HG02943 (cell line): ENCODE results near the gene CNTN4.

ENCODE experiments used
- ATAC-seq: cut with Tn5 transposase; IDR thresholded peaks from one replicate; pipeline ENCODE4 v1.9.1; 2021; ENCODE audit warnings: mild to moderate bottlenecking, low read depth, moderate library complexity; ENCODE audit not compliant: unreplicated experiment

CNTN4 gene

DNA sequence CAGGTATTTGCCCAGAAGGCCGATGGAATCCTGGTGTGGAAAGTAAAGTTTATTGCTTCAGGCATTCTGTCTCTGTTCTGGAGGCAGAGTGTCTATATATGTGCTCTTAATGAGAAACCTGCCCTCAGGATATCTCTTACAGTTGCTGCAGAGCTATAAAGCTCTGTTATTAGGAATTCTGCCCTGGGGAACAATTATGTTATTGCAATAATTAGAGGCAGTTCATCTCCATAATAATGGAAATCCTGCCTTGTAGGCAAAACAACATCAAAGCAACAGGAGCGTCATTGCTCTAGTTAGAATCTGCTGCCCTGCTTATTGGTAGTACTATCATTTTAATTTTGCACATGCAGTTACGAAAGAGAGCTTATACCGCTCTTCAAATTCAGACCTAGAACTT lies 835.9 kb downstream of the CNTN4 start:
- ATAC-seq = no peak

DNA sequence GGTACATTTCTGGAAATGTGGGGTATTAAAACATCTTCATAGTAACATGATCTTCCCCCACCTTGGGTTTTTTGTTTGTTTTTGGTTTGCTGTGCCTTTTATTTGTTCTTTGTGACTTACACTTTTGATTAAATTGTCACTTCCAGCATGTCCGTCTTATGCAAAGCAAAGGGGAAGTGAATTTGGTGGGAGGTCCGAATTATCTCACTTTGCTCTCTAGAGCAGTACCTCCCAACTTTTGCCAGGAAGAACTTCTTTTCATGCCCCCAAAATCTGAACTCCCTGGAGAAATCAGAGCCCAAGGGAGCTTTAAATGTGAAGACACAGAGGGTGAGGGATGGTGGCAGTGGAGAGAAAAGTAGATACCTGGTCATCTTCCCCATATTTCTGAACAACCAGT lies 838.4 kb downstream of the CNTN4 start:
- ATAC-seq = no peak

DNA sequence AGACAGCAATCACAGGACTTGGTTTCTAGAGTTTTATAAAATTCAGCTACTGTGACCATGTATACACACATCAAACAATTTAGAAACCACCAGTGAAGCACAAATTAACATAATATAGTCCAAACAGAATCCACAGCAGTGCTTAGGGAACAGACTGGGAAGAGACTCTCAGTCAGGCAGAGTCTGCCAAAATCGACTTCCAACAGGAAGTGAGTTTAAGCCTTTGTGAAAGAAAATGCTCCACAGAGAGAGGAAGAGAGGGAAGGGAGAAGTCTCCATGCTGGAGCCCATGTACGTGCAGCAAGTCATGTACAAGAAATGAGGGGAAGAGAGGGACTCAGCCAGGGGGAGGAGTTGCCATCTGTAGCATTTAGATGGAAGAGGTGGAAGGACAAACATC lies 838.9 kb downstream of the CNTN4 start:
- no peak for ATAC-seq

- ATAC-seq = no peak
Measured at GRCh38 chr3:2938711-2939110, 840.0 kb downstream of the CNTN4 start.

GRCh38 chr3:2940062-2940461 lies 841.4 kb downstream of the CNTN4 start:
- no peak for ATAC-seq

GRCh38 chr3:2944628-2945027 lies 846.0 kb downstream of the CNTN4 start:
- no peak for ATAC-seq

- ATAC-seq = no peak
Measured at GRCh38 chr3:2945121-2945520, 846.5 kb downstream of the CNTN4 start.

DNA sequence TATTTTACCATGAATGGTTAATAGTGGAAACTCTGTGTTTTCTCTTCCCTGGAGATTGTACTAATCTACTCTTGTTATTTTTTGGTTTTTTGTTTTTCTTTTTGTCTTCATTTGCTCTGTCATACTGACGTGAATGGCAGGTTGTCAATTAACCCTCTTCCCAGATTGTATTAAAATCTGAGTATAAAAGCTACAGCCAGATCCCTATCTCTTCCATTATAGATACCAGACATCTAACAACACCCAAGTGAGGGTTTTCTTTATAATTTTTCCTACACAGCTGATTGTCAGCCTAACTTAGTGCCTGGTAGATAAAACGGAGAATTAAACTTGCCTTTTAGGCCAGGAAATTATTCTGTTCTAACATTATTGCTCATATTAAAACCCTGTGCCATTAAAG lies 848.9 kb downstream of the CNTN4 start:
- ATAC-seq = no peak

DNA sequence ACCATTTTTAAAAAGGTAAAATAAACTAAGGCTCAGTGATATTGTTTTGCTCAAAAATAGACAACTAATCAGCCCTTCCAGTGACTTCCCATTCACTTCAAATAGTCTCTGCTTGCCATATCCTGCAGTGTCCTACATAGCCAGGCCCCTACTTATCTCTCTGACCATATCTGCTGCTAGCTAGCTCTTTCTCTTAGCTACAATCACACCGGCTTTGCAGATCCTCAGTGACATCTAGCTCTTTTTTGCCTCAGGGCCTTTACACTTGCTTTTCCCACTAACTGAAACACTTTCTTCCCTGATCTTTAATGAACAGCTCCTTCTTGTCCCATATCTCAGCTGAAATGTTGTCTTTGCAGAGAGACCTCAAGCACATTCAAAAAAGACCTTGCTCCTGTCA lies 850.2 kb downstream of the CNTN4 start:
- no peak for ATAC-seq

DNA sequence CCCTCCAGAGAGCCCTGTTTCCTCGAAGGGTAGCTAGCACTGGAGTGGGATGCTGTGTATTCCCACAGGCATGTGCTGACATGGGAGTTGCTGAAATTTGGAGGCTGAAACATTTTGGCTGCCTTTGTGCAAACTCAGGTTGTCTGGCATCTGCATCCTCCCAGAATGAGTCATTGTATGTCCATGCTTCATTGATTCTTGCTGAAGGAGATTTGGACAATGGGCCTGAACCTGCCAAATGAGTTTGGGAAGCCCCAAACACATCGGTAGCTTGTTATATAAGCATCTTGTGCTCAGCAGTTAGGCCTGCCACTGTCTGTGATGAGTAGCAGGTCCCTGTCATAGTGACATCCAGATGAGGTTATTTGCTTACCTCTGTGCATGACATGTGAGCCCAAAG lies 851.5 kb downstream of the CNTN4 start:
- ATAC-seq = no peak

GRCh38 chr3:2957115-2957514 lies 858.4 kb downstream of the CNTN4 start:
- ATAC-seq = no peak

DNA sequence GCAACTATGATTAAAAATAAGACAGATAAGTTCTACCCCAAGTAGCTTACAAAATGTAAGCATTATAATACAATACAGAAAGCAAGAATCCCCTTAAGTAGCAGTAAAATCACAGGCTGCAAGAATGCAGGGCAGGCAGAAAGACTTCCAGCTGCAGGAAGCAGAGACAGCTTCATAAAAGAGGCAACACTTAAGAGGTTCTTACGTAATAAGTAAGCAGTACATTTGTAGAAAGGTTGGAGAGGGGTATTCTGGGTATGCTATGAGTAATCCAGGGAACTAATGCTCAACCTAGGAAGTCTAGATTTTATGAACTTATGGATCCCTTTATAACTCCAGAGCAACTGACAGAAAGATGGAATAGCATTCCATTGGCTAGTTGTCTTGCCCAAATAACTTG lies 859.9 kb downstream of the CNTN4 start:
- ATAC-seq = no peak

- no peak for ATAC-seq
Measured at GRCh38 chr3:2961576-2961975, 862.9 kb downstream of the CNTN4 start.

DNA sequence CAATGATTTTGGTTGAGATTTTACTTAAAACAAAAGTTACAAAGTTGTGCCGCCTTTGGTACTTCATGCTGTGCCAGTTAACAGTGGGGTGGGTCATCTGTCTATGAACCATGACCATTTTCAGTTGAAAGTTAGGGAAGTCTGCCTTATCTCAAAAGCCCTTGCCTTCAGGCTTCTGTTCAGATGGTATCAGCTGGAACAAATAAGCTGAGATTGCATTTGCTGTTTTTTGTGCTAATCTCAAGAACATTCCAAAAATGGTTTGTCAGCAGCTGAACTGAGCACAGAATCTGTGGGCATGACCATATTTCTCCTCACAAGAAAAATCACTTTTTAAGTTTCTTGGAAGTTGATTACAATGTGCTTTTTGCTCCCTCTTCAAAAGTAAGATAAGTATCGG lies 869.2 kb downstream of the CNTN4 start:
- no peak for ATAC-seq

GRCh38 chr3:2968475-2968874 lies 869.8 kb downstream of the CNTN4 start:
- no peak for ATAC-seq

DNA sequence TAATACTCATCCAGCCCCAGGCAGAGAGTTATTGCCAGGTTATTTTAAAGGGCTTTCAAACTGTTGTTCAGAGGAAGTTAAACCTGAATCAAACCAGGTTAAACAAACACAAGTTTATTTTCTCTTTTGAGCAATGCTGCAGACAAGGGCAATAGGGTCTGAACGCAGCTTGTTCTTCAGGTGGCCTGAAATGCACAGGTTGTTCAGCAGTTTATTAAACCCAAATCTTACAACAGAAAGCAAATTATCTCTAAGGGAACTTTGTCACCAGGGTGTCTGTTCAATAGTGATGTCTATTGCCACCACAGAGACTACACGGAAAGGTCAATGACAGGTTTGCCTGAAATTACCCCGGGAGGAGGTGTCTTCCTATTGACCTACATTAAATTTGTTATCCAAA lies 877.5 kb downstream of the CNTN4 start:
- ATAC-seq = no peak

GRCh38 chr3:2976796-2977195 lies 878.1 kb downstream of the CNTN4 start:
- no peak for ATAC-seq

- no peak for ATAC-seq
Measured at GRCh38 chr3:2978977-2979732, 880.5 kb downstream of the CNTN4 start.

GRCh38 chr3:2984005-2984830 lies 885.6 kb downstream of the CNTN4 start:
- no peak for ATAC-seq

- no peak for ATAC-seq
Measured at GRCh38 chr3:2984831-2985220, 886.2 kb downstream of the CNTN4 start.

DNA sequence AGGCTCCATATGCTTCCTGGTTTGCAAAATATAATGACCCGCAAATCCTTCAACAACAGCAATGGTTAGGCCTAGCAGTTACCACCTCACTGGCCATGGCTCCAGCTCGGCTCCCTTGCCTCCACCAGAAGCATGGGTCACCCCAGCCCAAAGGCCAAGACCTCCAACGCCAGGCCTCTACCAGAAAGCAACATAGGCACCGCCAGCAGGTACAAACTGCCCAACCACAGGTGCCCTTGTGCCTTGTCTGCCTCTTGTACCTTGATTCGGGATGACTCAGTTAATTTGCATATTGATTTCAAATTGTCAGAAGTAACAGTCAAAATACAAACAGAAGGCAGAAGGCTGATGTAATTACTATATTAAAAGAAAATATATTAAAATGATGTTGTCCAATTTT lies 886.8 kb downstream of the CNTN4 start:
- ATAC-seq = no peak

DNA sequence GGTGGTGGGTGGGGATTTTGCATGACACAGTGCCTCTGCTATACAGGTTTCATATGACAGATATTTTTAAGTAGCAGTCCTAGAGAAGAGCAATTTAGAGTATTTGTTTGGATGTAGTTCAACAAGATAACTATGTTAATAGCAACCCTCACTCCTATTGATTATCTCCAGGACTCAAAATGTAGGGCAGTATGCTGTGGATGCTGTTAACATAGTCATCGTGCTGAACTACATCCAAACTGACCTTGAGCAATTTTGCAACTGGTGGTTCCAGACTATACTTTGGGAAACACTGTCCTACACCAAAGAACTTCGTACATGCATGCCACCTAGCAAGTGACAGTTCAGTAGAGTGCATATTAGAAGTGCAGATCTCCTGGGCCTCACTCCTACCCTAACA lies 893.9 kb downstream of the CNTN4 start:
- ATAC-seq = no peak
